ENCODE results near the gene CDH23. TPM values are rescaled to one million over a fixed set of nuclear protein-coding genes. Genes with fewer than 3 reads are reported as not detected.

Gene CDH23
- total and polyA plus RNA-seq, 2 donors from 2014 or later, result 1.1 to 6.4 TPM

DNA sequence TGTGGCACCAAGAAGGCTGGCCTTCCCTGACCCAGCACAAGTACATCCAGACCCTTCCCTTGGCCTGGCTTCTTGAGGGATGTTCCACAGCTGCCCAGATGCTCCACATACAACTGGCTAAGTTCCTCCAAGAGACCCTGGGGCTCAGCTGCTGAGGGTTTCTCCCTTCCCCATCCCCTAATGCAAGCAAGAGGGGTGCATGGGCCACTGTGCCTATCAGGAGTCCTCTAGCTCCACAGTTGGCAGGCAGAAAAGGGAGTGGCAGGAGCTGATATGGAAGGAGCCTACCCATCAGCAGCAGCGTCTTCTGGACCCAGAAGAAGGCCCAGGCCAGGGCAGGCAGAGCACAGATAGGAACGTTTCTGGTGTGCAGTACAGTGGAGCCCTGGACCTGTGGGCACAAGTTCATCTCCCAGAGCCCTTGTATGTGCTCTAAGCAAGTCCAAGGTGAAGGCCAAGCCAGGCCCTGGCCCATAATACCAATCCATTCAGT, 350.4 kb downstream of the CDH23 start:
- Histone ChIP-seq H3K36me3 (ENCODE audit: control insufficient read depth in 2 of 3, insufficient read depth in 3 of 3, low read length in 3 of 3) (peaks cover 0 to 7% (median 0%) of the 10 kb centered on the region in 3 donors), H3K9ac (ENCODE audit: low read length in 3 of 3) (no peak overlapping the region), H3K4me1 (ENCODE audit: control insufficient read depth in 2 of 3, insufficient read depth in 2 of 3, low read depth in 1 of 3, low read length in 3 of 3) (peaks cover 0 to 30% (median 10%) of the 10 kb centered on the region in 3 donors), H3K27ac (ENCODE audit: low read depth in 2 of 2, low read length in 2 of 2) (peak overlapping the region in 1 of 2 donors; percentile 24), H3K27me3 (ENCODE audit: control insufficient read depth, insufficient read depth, low read length) (no peaks in the 10 kb centered on the region), H3K4me3 (ENCODE audit: low read length in 3 of 3) (no peak overlapping the region), H3K9me3 (ENCODE audit: control insufficient read depth in 2 of 3, insufficient read depth in 1 of 3, low read length in 3 of 3) (peaks cover 0 to 7% (median 0%) of the 10 kb centered on the region in 3 donors)
- DNase-seq, result peak in 1 of 5 donors; percentile 64
- TF ChIP-seq, protein P1, sequence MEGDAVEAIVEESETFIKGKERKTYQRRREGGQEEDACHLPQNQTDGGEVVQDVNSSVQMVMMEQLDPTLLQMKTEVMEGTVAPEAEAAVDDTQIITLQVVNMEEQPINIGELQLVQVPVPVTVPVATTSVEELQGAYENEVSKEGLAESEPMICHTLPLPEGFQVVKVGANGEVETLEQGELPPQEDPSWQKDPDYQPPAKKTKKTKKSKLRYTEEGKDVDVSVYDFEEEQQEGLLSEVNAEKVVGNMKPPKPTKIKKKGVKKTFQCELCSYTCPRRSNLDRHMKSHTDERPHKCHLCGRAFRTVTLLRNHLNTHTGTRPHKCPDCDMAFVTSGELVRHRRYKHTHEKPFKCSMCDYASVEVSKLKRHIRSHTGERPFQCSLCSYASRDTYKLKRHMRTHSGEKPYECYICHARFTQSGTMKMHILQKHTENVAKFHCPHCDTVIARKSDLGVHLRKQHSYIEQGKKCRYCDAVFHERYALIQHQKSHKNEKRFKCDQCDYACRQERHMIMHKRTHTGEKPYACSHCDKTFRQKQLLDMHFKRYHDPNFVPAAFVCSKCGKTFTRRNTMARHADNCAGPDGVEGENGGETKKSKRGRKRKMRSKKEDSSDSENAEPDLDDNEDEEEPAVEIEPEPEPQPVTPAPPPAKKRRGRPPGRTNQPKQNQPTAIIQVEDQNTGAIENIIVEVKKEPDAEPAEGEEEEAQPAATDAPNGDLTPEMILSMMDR (IDR thresholded peaks at IDR 0.05; ENCODE audit: borderline replicate concordance, extremely low read depth, insufficient read depth), result no peak
- FAIRE-seq, result no peak
- intact Hi-C loops (cut with DNase I), result no loop called here

DNA sequence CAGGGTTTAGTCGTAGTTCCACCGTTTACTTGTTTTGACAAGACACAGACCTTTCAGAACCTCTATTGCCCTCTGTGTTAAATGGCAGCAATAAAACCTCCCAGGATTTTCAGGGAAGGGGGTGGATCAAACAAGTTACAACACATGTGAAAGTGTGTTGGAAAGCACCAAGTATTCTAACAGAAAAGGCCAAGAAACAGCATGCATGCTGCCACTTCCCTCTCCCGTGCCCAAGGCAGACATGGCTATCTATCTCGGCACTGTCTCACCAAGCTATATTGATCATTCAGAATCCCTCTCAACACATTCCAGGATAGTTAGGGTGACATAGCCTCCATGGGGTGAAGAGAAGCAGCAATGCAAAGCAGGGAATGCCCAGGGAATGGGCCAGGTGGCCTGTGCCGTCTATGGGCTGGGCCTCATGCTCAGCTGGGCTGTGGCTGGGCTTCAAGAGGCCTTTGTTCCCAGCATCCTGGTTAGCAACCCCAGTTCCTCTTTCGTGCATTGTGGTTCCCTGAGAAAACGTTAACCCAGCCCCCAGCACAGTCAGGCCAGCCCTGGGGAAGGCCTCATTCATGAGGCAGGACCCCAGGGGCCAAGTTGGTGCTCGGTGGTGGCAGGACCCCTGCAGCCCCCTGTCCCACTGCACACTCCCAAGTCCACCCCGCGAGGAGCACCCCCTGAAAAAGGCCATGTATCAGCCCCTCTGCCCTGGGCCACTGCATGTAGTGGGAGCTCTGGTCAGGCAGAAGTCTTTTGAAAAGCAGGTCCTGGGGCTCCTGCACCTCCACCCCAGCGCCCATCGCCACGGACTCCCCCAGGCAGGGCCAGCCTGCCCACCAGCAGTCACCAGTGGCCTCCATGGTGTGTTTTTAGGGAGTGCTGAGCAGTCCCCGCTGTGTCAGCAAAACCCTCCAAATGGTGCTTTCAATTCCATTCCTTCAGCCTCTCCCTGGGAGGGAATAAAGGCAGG, 351.1 kb downstream of the CDH23 start:
- Histone ChIP-seq H3K4me1 (ENCODE audit: control insufficient read depth in 2 of 3, insufficient read depth in 2 of 3, low read depth in 1 of 3, low read length in 3 of 3) (peaks cover 0 to 30% (median 10%) of the 10 kb centered on the region in 3 donors), H3K27ac (ENCODE audit: low read depth in 2 of 2, low read length in 2 of 2) (peak overlapping the region; percentile 24 to 48), H3K4me3 (ENCODE audit: low read length in 3 of 3) (no peak overlapping the region), H3K36me3 (ENCODE audit: control insufficient read depth in 2 of 3, insufficient read depth in 3 of 3, low read length in 3 of 3) (peaks cover 0 to 7% (median 0%) of the 10 kb centered on the region in 3 donors), H3K9ac (ENCODE audit: low read length in 3 of 3) (peak overlapping the region in 1 of 3 donors; percentile 28), H3K9me3 (ENCODE audit: control insufficient read depth in 2 of 3, insufficient read depth in 1 of 3, low read length in 3 of 3) (peaks cover 0 to under 1% (median 0%) of the 10 kb centered on the region in 3 donors), H3K27me3 (ENCODE audit: control insufficient read depth, insufficient read depth, low read length) (no peaks in the 10 kb centered on the region)
- no peak for DNase-seq
- intact Hi-C loops (cut with DNase I), result no loop called here
- no peak for FAIRE-seq
- TF ChIP-seq, protein P1 (IDR thresholded peaks at IDR 0.05; ENCODE audit: borderline replicate concordance, extremely low read depth, insufficient read depth), result no peak

DNA sequence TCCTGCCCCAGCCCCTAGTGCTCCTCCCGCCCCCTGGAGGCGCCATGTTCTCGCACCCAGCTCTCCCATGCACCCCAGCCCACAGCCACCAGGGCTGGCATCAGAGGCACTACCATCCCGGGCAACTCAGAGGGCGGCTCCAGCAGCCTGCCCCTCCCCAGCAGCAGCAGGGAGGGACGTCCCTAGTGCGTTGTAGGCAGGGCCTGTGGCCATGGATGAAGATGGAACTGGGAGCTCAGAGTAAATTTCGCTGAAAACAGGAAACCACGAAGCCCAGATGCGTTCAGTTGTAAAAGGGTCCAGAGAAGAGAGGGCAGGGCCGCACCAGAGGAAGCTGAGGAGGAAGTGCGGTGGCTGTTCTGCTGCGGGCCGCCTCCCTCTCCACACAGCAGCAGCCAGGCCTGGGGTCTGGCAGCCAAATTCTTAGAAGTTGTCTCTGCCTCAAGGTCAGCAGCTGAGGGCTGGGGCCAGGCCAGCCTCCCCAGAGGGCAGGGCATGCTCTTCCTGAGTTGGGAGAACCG, 352.0 kb downstream of the CDH23 start:
- DNase-seq (peak in 2 of 5 donors; percentile 66 to 89), FAIRE-seq (no peak)
- H3K27me3 ChIP-seq (ENCODE audit: control insufficient read depth, insufficient read depth, low read length), result no peaks in the 10 kb centered on the region
- H3K4me3 ChIP-seq (ENCODE audit: low read length in 3 of 3), result no peak overlapping the region
- TF ChIP-seq, protein P1 (IDR thresholded peaks at IDR 0.05; ENCODE audit: borderline replicate concordance, extremely low read depth, insufficient read depth), result no peak
- H3K36me3 ChIP-seq (ENCODE audit: control insufficient read depth in 2 of 3, insufficient read depth in 3 of 3, low read length in 3 of 3), result peaks cover 0 to 7% (median 0%) of the 10 kb centered on the region in 3 donors
- H3K9me3 ChIP-seq (ENCODE audit: control insufficient read depth in 2 of 3, insufficient read depth in 1 of 3, low read length in 3 of 3), result no peaks in the 10 kb centered on the region
- peak overlapping the region; percentile 48 to 64 for H3K27ac ChIP-seq (ENCODE audit: low read depth in 2 of 2, low read length in 2 of 2)
- intact Hi-C loops (cut with DNase I), result no loop called here
- H3K9ac ChIP-seq (ENCODE audit: low read length in 3 of 3), result no peak overlapping the region
- H3K4me1 ChIP-seq (ENCODE audit: control insufficient read depth in 2 of 3, insufficient read depth in 2 of 3, low read depth in 1 of 3, low read length in 3 of 3), result peaks cover 0 to 35% (median 10%) of the 10 kb centered on the region in 3 donors

All from kidney (tissue), 14 donors.